ENCODE data around the gene ZNF431. TPM values are rescaled to one million over a fixed set of nuclear protein-coding genes. Genes with fewer than 3 reads are reported as not detected.

ZNF431 gene
- polyA plus RNA-seq (ENCODE audit: insufficient read length): 37.5 TPM
- long read RNA-seq, donor 1, full-length matches to known transcripts: 2 of 2 reads
- long read RNA-seq, donor 1, partial matches to known transcripts: 0 of 2 reads
- long read RNA-seq, donor 1, other reads (novel, unspliced or antisense): 0 of 2 reads
- long read RNA-seq, donor 2, full-length matches to known transcripts: 6 of 6 reads
- long read RNA-seq, donor 2, partial matches to known transcripts: 0 of 6 reads
- long read RNA-seq, donor 2, other reads (novel, unspliced or antisense): 0 of 6 reads
- long read RNA-seq, donor 3, full-length matches to known transcripts: 3 of 3 reads
- long read RNA-seq, donor 3, partial matches to known transcripts: 0 of 3 reads
- long read RNA-seq, donor 3, other reads (novel, unspliced or antisense): 0 of 3 reads
- long read RNA-seq, donor 4, full-length matches to known transcripts: 3 of 3 reads
- long read RNA-seq, donor 4, partial matches to known transcripts: 0 of 3 reads
- long read RNA-seq, donor 4, other reads (novel, unspliced or antisense): 0 of 3 reads
- long read RNA-seq, donor 5, full-length matches to known transcripts: 5 of 5 reads
- long read RNA-seq, donor 5, partial matches to known transcripts: 0 of 5 reads
- long read RNA-seq, donor 5, other reads (novel, unspliced or antisense): 0 of 5 reads
- long read RNA-seq, donor 6, full-length matches to known transcripts: 1 of 1 reads
- long read RNA-seq, donor 6, partial matches to known transcripts: 0 of 1 reads
- long read RNA-seq, donor 6, other reads (novel, unspliced or antisense): 0 of 1 reads
- long read RNA-seq, donor 7, full-length matches to known transcripts: 2 of 7 reads
- long read RNA-seq, donor 7, partial matches to known transcripts: 5 of 7 reads
- long read RNA-seq, donor 7, other reads (novel, unspliced or antisense): 0 of 7 reads
- long read RNA-seq, donor 8, full-length matches to known transcripts: 1 of 1 reads
- long read RNA-seq, donor 8, partial matches to known transcripts: 0 of 1 reads
- long read RNA-seq, donor 8, other reads (novel, unspliced or antisense): 0 of 1 reads

GRCh38 chr19:21141787-21142464, at the start of gene ZNF431:
Gene ZNF431, plus strand, starts transcription at chr19:21142040. Its CDS starts 144 bp downstream, at chr19:21142184.
- peak; percentile 92 for DNase-seq

GRCh38 chr19:21092109-21092508, 49.7 kb upstream of the ZNF431 start:
- no peak for DNase-seq

- DNase-seq: no peak
Observed at GRCh38 chr19:21094347-21095025, 47.4 kb upstream of the ZNF431 start.

- no peak for DNase-seq
Observed at GRCh38 chr19:21098291-21098690, 43.5 kb upstream of the ZNF431 start.

- DNase-seq: no peak
Observed at GRCh38 chr19:21101521-21102242, 40.2 kb upstream of the ZNF431 start.

GRCh38 chr19:21109116-21109515, 32.7 kb upstream of the ZNF431 start:
- DNase-seq: no peak

GRCh38 chr19:21110183-21110582, 31.7 kb upstream of the ZNF431 start:
- no peak for DNase-seq

- DNase-seq: no peak
Observed at GRCh38 chr19:21115430-21115829, 26.4 kb upstream of the ZNF431 start.

- no peak for DNase-seq
Observed at GRCh38 chr19:21117041-21117907, 24.6 kb upstream of the ZNF431 start.

GRCh38 chr19:21126078-21126477, 15.8 kb upstream of the ZNF431 start:
- DNase-seq: no peak

GRCh38 chr19:21127001-21127400, 14.8 kb upstream of the ZNF431 start:
- no peak for DNase-seq

- DNase-seq: no peak
Observed at GRCh38 chr19:21127898-21128297, 13.9 kb upstream of the ZNF431 start.

GRCh38 chr19:21128901-21129698, 12.7 kb upstream of the ZNF431 start:
- no peak for DNase-seq

- DNase-seq: peak; percentile 15
Observed at GRCh38 chr19:21130097-21130775, 11.6 kb upstream of the ZNF431 start.

- no peak for DNase-seq
Observed at GRCh38 chr19:21133633-21134032, 8.2 kb upstream of the ZNF431 start.

- no peak for DNase-seq
Observed at GRCh38 chr19:21134934-21135366, 6.9 kb upstream of the ZNF431 start.

GRCh38 chr19:21135433-21135832, 6.4 kb upstream of the ZNF431 start:
- DNase-seq: no peak

GRCh38 chr19:21138130-21138529, 3.7 kb upstream of the ZNF431 start:
- no peak for DNase-seq

Data from left kidney (tissue), 8 donors.